H9 (cell line): ENCODE measurements around the gene FIGNL2. TPM values are rescaled to one million over a fixed set of nuclear protein-coding genes. Genes with fewer than 3 reads are reported as not detected.

Experiments
- DNase-seq: peaks from one replicate; pipeline ENCODE4 v3.0.0-alpha.2; 2017
- H2AFZ ChIP-seq: one replicate; pipeline ENCODE4 v1.6.1; 2013; ENCODE audit warnings: mild to moderate bottlenecking, low read length, control low read depth, moderate library complexity
- H2AK5ac ChIP-seq: 2 replicates; pipeline ENCODE4 v1.6.1; 2013; ENCODE audit warnings: low read length, control low read depth, mixed read lengths; ENCODE audit not compliant: insufficient read length
- H2BK120ac ChIP-seq: one replicate; pipeline ENCODE4 v1.6.1; 2013; ENCODE audit warnings: low read depth, mild to moderate bottlenecking, low read length, control low read depth, inconsistent platforms; ENCODE audit not compliant: poor library complexity, severe bottlenecking
- H2BK12ac ChIP-seq: 2 replicates; pipeline ENCODE4 v1.6.1; 2013; ENCODE audit warnings: low read length, control low read depth, mixed read lengths, low read depth; ENCODE audit not compliant: insufficient read length
- H2BK15ac ChIP-seq: 2 replicates; pipeline ENCODE4 v1.6.1; 2013; ENCODE audit warnings: low read depth, low read length, control low read depth
- H2BK20ac ChIP-seq: one replicate; pipeline ENCODE4 v1.6.1; 2013; ENCODE audit warnings: low read depth, mild to moderate bottlenecking, low read length, control low read depth, inconsistent platforms; ENCODE audit not compliant: poor library complexity, severe bottlenecking
- H2BK5ac ChIP-seq: 2 replicates; pipeline ENCODE4 v1.6.1; 2013; ENCODE audit warnings: low read length, control low read depth, mixed read lengths; ENCODE audit not compliant: insufficient read length
- H3K14ac ChIP-seq: 2 replicates; pipeline ENCODE4 v1.6.1; 2013; ENCODE audit warnings: low read length, control low read depth; ENCODE audit not compliant: insufficient read depth
- H3K18ac ChIP-seq: 2 replicates; pipeline ENCODE4 v1.6.1; 2013; ENCODE audit warnings: low read depth, mild to moderate bottlenecking, mixed read lengths, low read length, control low read depth; ENCODE audit not compliant: insufficient read length
- H3K23ac ChIP-seq: 2 replicates; pipeline ENCODE4 v1.6.1; 2013; ENCODE audit warnings: low read length, control low read depth, mixed read lengths, low read depth; ENCODE audit not compliant: insufficient read length
- H3K23me2 ChIP-seq: 2 replicates; pipeline ENCODE4 v1.6.1; 2013; ENCODE audit warnings: low read depth, mild to moderate bottlenecking, mixed read lengths, low read length, control low read depth; ENCODE audit not compliant: insufficient read length, poor library complexity, severe bottlenecking
- H3K27ac ChIP-seq: 2 replicates; pipeline ENCODE4 v1.5.1; 2013; ENCODE audit warnings: low read length, control low read depth, mixed read lengths, low read depth; ENCODE audit not compliant: insufficient read length
- H3K27me3 ChIP-seq: 2 replicates; pipeline ENCODE4 v1.6.1; 2013; ENCODE audit warnings: low read length, control low read depth, inconsistent platforms; ENCODE audit not compliant: insufficient read depth
- H3K4ac ChIP-seq: 2 replicates; pipeline ENCODE4 v1.6.1; 2013; ENCODE audit warnings: low read depth, mild to moderate bottlenecking, control low read depth, inconsistent platforms, low read length, moderate library complexity
- H3K4me1 ChIP-seq: 2 replicates; pipeline ENCODE4 v1.6.1; 2013; ENCODE audit warnings: low read length, control low read depth, inconsistent platforms; ENCODE audit not compliant: insufficient read depth
- H3K4me2 ChIP-seq: 2 replicates; pipeline ENCODE4 v1.6.1; 2013; ENCODE audit warnings: low read length, control low read depth, mixed read lengths; ENCODE audit not compliant: insufficient read length, insufficient read depth
- H3K56ac ChIP-seq: 2 replicates; pipeline ENCODE4 v1.6.1; 2013; ENCODE audit warnings: low read depth, mild to moderate bottlenecking, mixed read lengths, low read length, control low read depth; ENCODE audit not compliant: insufficient read length
- H3K79me1 ChIP-seq: 2 replicates; pipeline ENCODE4 v1.6.1; 2013; ENCODE audit warnings: low read depth, mild to moderate bottlenecking, moderate library complexity, low read length, control low read depth, inconsistent platforms; ENCODE audit not compliant: insufficient read depth, poor library complexity, severe bottlenecking
- H3K79me2 ChIP-seq: 2 replicates; pipeline ENCODE4 v1.6.1; 2013; ENCODE audit warnings: low read length, control low read depth, inconsistent platforms; ENCODE audit not compliant: insufficient read depth
- H3K9ac ChIP-seq: 2 replicates; pipeline ENCODE4 v1.6.1; 2013; ENCODE audit warnings: low read length, control low read depth, mixed read lengths; ENCODE audit not compliant: insufficient read length; ENCODE audit errors: extremely low read depth
- H3K9me3 ChIP-seq: one replicate; pipeline ENCODE4 v1.6.1; 2013; ENCODE audit warnings: low read depth, low read length, inconsistent platforms; ENCODE audit not compliant: control insufficient read depth
- H3T11ph ChIP-seq: one replicate; pipeline ENCODE4 v1.6.1; 2013; ENCODE audit warnings: mild to moderate bottlenecking, low read length, control low read depth, inconsistent platforms
- H4K20me1 ChIP-seq: one replicate; pipeline ENCODE4 v1.6.1; 2013; ENCODE audit not compliant: control insufficient read depth, insufficient read length, insufficient read depth
- H4K5ac ChIP-seq: 2 replicates; pipeline ENCODE4 v1.6.1; 2013; ENCODE audit warnings: low read depth, mild to moderate bottlenecking, mixed read lengths, low read length, control low read depth; ENCODE audit not compliant: insufficient read length
- H4K8ac ChIP-seq: replicated peaks from 2 replicates; pipeline ENCODE4 v1.6.1; 2013; ENCODE audit warnings: low read length, control low read depth, mixed read lengths, low read depth; ENCODE audit not compliant: insufficient read length
- H4K91ac ChIP-seq: 2 replicates; pipeline ENCODE4 v1.6.1; 2013; ENCODE audit warnings: low read depth, mild to moderate bottlenecking, moderate library complexity, mixed read lengths, low read length, control low read depth; ENCODE audit not compliant: insufficient read length
- H3K27ac Mint-ChIP-seq, 3 experiments: 2 replicates in 2 of 3; 3 replicates in 1 of 3; pipeline ENCODE4 v1.8.0; 2020 to 2021; ENCODE audit warnings: mixed read lengths in 3 of 3, mild to moderate bottlenecking in 1 of 3, moderate library complexity in 1 of 3
- H3K27me3 Mint-ChIP-seq: 2 replicates; pipeline ENCODE4 v1.8.0; 2021; ENCODE audit warnings: low read depth, mild to moderate bottlenecking, moderate library complexity, mixed read lengths
- H3K36me3 Mint-ChIP-seq, 3 experiments: 2 replicates in 2 of 3; 3 replicates in 1 of 3; pipeline ENCODE4 v1.8.0; 2020 to 2021; ENCODE audit warnings: low read depth in 3 of 3, mixed read lengths in 3 of 3; ENCODE audit not compliant: insufficient read depth in 1 of 3
- H3K4me1 Mint-ChIP-seq, 2 experiments: 2 replicates each; pipeline ENCODE4 v1.8.0; 2020; ENCODE audit warnings: mixed read lengths in 2 of 2
- H3K4me3 Mint-ChIP-seq, 2 experiments: 2 replicates in 1 of 2; 3 replicates in 1 of 2; pipeline ENCODE4 v1.8.0; 2020 to 2021; ENCODE audit warnings: mild to moderate bottlenecking in 2 of 2, mixed read lengths in 2 of 2, moderate library complexity in 1 of 2
- H3K9me3 Mint-ChIP-seq, 2 experiments: 2 replicates in 1 of 2; 3 replicates in 1 of 2; pipeline ENCODE4 v1.8.0; 2020; ENCODE audit warnings: mild to moderate bottlenecking in 2 of 2, mixed read lengths in 2 of 2, moderate library complexity in 1 of 2
- CTCF ChIP-seq: fragments of 200-600 bp; sonication (generic); conservative IDR thresholded peaks from 3 replicates; pipeline ENCODE4 v1.8.0; 2021; ENCODE audit warnings: antibody characterized with exemption, mild to moderate bottlenecking
- WGBS: extraction: QIAGEN DNeasy Blood & Tissue Kit; methylation state at CpG from one replicate; pipeline ENCODE4 v1.1.7; 2013; ENCODE audit warnings: missing lambda C conversion rate, low lambda C conversion rate, mixed read lengths; ENCODE audit not compliant: insufficient read length; ENCODE audit errors: extremely low coverage; 5-methylcytosine and 5-hydroxymethylcytosine counted together
- total RNA-seq: library from RNA; stranded (reverse); gene quantifications from 2 replicates; pipeline ENCODE4 v1.2.1, GENCODE V29; 2021

Gene FIGNL2
- total RNA-seq, 1 experiment from 2014 or later, result 19.7 TPM

GRCh38 chr12:51866324-51866723 is 17.8 kb upstream of the FIGNL2 start:
- Histone ChIP-seq H3K79me1 (no peaks in the 10 kb centered on the region), H3K4me1 (peaks cover 10% of the 10 kb centered on the region; the same call in 1 of the 2 replicates), H2BK20ac (no peak overlapping the region), H4K5ac (no peak overlapping the region), H3K23me2 (peaks cover 26% of the 10 kb centered on the region), H2BK120ac (no peak overlapping the region), H3K23ac (no peak overlapping the region), H4K20me1 (no peaks in the 10 kb centered on the region), H3K9ac (no peak overlapping the region), H2BK15ac (no peak overlapping the region), H3K4ac (no peak overlapping the region), H4K91ac (no peak overlapping the region), H4K8ac (no peak overlapping the region), H2AK5ac (no peak overlapping the region), H3K4me2 (no peak overlapping the region), H3K56ac (no peak overlapping the region), H2BK12ac (no peak overlapping the region), H3K9me3 (no peaks in the 10 kb centered on the region), H3K18ac (no peak overlapping the region), H3K14ac (no peak overlapping the region), H3K27me3 (peaks cover 13% of the 10 kb centered on the region; the same call in 1 of the 2 replicates), H3K27ac (no peak overlapping the region), H3K79me2 (no peaks in the 10 kb centered on the region), H3T11ph (peak overlapping the region; percentile 5), H2BK5ac (no peak overlapping the region), H2AFZ (no peak overlapping the region)
- WGBS, result no CpG with 5 or more reads among the region's 4 CpGs
- H3K27me3 Mint-ChIP-seq, result peaks cover 69% of the 10 kb centered on the region
- H3K9me3 Mint-ChIP-seq, result peaks cover 0 to 2% of the 10 kb centered on the region in 2 experiments; a peak in 1 of 5 replicates
- peaks cover 75 to 82% of the 10 kb centered on the region in 2 experiments for H3K4me1 Mint-ChIP-seq
- H3K27ac Mint-ChIP-seq, result peak overlapping the region in 2 of 3 experiments; percentile 53 to 96; a peak in 3 of 7 replicates
- H3K36me3 Mint-ChIP-seq, result no peaks in the 10 kb centered on the region; a peak in 1 of 7 replicates
- TF ChIP-seq CTCF, result no peak
- H3K4me3 Mint-ChIP-seq, result peak overlapping the region in 1 of 2 experiments; percentile 57; a peak in 3 of 5 replicates
- no peak for DNase-seq
